Left renal cortex interstitium (tissue), 4 donors: ENCODE measurements around the gene CSF2RB. TPM values are rescaled to one million over a fixed set of nuclear protein-coding genes. Genes with fewer than 3 reads are reported as not detected.

ENCODE experiments used
- polyA plus RNA-seq, 4 donors: library from polyadenylated mRNA; unstranded; fragments of 120-200 nt; gene quantifications; one replicate each; pipeline ENCODE4 v1.2.1, GENCODE V29; 2013; ENCODE audit not compliant: insufficient read length in 4 of 4

Gene CSF2RB
- polyA plus RNA-seq, 4 donors, result 2.2 to 2.9 (median 2.7) TPM

Other genes with a start within 250 kb of the CSF2RB start
- not detected for gene CACNG2, start 209.9 kb upstream of the CSF2RB start, polyA plus RNA-seq
- gene IFT27, start 137.5 kb upstream of the CSF2RB start, polyA plus RNA-seq, result 10 to 100 TPM; 44.4 to 65.7 (median 55.2) TPM
- gene PVALB, start 96.6 kb upstream of the CSF2RB start, polyA plus RNA-seq, result 10 to 100 TPM in 1 of 4 donors, 1 to 10 TPM in 3; 3.7 to 10.6 (median 7.1) TPM
- 1 to 10 TPM; 1.9 to 2.1 (median 2.0) TPM for gene NCF4, start 52.6 kb upstream of the CSF2RB start, polyA plus RNA-seq
- gene TST, start 105.8 kb downstream of the CSF2RB start, polyA plus RNA-seq, result 10 to 100 TPM; 46.8 to 66.8 (median 56.3) TPM
- 10 to 100 TPM; 44.5 to 84.1 (median 67.1) TPM for gene MPST, start 106.1 kb downstream of the CSF2RB start, polyA plus RNA-seq
- 10 to 100 TPM; 24.1 to 36.0 (median 32.1) TPM for gene KCTD17, start 138.1 kb downstream of the CSF2RB start, polyA plus RNA-seq
- gene TMPRSS6, start 196.1 kb downstream of the CSF2RB start, polyA plus RNA-seq, result under 1 TPM; 0.35 to 0.63 (median 0.53) TPM
- gene IL2RB, start 236.3 kb downstream of the CSF2RB start, polyA plus RNA-seq, result 1 to 10 TPM in 3 of 4 donors, under 1 TPM in 1; 0.55 to 1.6 (median 1.2) TPM